Suppressor macrophage (primary cell): ENCODE measurements around the gene NOL6.
"Not testable (repeated sequence)": the region's sequence is repeated elsewhere in the genome, so short reads cannot be mapped to it uniquely, and the experiment has no call there.

Experiments
- DNase-seq, 4 experiments: peaks; one replicate each; pipeline ENCODE4 v3.0.0-alpha.2; 2020 to 2022
- total RNA-seq, 17 experiments: gene quantifications; one replicate each; lab custom pipeline; 2026; ENCODE audit warnings: mixed read lengths in 6 of 17, inconsistent platforms in 3 of 17; lab: John Stamatoyannopoulos, UW

The NOL6 gene, protein sequence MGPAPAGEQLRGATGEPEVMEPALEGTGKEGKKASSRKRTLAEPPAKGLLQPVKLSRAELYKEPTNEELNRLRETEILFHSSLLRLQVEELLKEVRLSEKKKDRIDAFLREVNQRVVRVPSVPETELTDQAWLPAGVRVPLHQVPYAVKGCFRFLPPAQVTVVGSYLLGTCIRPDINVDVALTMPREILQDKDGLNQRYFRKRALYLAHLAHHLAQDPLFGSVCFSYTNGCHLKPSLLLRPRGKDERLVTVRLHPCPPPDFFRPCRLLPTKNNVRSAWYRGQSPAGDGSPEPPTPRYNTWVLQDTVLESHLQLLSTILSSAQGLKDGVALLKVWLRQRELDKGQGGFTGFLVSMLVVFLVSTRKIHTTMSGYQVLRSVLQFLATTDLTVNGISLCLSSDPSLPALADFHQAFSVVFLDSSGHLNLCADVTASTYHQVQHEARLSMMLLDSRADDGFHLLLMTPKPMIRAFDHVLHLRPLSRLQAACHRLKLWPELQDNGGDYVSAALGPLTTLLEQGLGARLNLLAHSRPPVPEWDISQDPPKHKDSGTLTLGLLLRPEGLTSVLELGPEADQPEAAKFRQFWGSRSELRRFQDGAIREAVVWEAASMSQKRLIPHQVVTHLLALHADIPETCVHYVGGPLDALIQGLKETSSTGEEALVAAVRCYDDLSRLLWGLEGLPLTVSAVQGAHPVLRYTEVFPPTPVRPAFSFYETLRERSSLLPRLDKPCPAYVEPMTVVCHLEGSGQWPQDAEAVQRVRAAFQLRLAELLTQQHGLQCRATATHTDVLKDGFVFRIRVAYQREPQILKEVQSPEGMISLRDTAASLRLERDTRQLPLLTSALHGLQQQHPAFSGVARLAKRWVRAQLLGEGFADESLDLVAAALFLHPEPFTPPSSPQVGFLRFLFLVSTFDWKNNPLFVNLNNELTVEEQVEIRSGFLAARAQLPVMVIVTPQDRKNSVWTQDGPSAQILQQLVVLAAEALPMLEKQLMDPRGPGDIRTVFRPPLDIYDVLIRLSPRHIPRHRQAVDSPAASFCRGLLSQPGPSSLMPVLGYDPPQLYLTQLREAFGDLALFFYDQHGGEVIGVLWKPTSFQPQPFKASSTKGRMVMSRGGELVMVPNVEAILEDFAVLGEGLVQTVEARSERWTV
- total RNA-seq: 32.7 to 93.5 (median 61.2) reads per million in 17 experiments

DNA sequence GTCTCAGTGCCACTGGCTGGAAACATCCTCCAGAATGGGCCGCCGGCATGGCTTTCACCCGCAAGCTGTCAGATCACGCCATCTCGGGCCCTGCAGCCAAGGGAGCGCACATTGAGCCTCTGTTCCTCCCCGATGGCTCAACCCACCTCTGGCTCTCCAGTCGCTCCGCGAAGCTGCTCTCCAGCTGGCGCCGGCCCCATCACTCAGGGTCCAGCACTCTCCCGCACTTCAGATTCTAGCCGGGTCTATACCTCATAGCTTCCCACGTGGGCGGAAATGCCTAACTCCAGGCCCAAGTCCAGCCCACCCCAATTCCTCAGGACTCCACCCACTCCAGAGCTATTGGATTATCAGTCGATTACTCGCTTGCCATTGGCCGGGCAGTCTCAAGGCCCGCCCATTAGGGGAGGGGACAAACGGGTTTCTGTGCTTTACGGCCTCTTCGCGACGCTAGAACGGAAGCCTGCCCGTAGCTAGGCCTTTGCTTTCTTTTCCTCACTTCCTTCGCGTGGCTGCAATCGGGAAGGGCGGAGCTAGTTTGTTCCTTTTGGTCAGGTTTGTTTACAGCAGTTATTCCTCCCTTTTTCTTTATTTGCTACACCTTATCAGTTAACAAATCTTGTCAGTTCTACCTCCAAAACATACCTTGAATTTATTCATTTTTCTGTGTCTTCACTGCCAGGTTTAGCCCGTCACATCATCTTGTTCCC lies at the start of gene NOL6:
Gene NOL6, minus strand, starts transcription at position 282 of the 710 bp plus-strand sequence. Its CDS starts 82 bp downstream, at position 200.
- DNase-seq: peak; percentile 99 to 100 (median 100)

DNA sequence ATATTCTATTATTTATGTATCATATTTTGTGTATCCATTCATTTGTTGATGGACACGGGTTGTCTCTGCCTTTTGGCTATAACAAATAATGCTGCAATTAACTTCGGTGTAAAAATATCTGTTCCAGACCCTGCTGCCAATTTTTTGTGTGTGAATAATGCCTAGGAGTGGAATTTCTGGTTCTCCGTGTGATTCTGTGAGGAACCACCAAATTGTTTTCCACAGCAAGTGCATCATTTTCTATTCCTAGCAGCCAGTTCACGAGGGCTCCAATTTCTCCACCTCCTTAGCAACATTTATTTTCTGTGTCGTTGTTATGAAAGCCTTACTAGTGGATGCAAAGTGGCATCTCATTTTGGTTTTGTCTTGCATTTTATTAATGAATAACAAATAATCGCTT lies 48.1 kb upstream of the NOL6 start:
- not testable (repeated sequence) for DNase-seq

DNA sequence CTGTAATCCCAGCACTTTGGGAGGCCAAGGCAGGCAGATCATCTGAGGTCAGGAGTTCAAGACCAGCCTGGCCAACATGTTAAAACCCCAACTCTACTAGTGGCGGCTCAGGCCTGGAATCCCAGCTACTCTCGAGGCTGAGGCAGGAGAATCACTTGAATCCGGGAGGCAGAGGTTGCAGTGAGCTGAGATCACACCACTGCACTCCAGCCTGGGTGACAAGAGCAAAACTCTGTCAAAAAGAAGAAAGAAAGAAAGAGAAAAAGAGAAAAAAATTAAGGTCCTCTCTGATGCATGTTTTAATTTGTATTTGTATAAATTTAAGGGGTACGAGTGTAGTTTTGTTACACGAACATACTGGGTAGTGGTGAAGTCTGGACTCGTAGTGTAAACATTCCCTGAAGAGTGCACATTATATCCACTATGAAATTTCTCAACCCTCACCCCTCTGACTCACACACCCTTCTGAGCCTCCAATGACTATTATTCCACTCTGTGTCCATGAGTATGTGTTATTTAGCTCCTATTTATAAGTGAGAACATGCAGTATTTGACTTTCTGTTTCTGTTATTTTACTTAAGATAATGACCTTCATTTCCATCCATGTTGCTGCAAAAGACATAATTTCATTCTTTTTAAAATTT lies 44.3 kb upstream of the NOL6 start:
- DNase-seq: peak in 1 of 4 experiments; percentile 6

DNA sequence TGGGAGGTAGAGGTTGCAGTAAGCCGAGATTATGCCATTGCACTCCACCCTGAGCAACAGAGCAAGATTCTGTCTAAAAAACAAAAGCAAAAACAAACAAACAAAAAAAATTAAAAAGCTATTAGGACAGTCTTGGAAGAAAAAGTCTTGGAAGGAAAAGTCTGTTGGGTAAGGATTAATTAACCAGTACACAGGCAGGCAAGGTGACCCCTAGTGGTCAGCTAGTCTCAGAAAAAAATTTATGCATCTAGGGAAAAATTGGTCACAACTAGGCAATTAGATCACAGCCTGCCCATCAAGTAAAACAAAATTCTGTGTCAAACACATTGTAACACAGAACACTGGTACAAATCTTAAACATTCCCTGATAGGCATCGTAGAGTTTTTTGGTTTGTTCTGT lies 43.6 kb upstream of the NOL6 start:
- DNase-seq: peak; percentile 9 to 58 (median 50)

DNA sequence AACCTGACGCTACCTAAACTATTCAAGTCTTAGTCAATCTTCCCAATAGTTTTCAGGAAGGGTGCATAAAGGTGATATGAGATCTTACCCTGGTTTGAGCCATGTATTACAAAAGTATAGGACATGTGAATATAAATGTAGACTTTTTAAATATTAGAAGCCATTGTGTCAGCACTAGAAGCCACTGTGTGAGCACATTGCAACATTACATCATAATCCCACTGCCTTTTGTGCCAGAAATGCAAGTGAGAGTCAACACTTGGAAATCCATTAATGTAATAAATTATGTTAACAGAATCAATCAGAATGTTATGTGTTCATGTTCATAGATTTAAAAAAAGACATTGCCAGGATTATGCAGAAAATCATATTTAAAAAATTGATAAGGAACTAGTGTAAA lies 42.7 kb upstream of the NOL6 start:
- DNase-seq: not testable (repeated sequence)

DNA sequence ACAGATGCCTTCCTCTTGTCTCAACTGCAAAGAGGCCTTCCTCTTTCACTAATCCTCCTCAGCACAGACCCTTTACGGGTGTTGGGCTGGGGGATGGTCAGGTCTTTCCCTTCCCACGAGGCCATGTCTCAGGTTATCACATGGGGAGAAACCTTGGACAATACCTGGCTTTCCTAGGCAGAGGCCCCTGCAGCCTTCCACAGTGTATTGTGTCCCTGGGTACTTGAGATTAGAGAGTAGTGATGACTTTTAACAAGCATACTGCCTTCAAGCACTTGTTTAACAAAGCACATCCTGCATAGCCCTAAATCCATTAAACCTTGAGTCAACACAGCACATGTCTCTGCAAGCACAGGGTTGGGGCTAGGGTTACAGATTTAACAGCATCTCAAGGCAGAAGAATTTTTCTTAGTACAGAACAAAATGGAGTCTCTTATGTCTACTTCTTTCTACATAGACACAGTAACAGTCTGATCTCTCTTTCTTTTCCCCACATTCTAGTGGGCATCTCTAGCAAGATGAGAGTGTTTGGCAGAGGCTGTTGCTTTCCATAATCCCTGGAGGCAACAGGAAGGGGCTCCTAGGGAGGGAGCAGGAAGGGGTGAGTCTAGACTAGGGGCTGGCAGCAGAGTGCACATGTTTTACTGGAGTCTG lies 41.7 kb upstream of the NOL6 start:
- not testable (repeated sequence) for DNase-seq

DNA sequence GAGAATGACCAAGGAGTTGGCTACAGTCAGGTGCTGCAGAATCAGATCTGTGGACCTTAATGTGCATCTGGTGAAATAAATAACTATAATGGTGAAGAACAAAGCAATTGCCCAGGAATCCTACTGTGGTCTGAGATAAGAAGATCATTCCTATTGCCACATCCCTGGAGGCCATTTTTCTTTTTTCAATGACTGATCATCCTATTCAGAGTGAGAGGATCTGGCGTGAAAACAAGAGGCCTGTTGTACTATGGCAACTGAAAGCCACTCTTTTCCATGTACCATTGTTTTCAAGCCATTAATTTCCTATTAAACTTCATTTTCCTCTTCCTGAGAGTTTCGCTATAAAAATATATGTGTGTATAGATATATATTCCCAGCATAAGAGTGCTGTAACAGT lies 38.8 kb upstream of the NOL6 start:
- DNase-seq: not testable (repeated sequence)

DNA sequence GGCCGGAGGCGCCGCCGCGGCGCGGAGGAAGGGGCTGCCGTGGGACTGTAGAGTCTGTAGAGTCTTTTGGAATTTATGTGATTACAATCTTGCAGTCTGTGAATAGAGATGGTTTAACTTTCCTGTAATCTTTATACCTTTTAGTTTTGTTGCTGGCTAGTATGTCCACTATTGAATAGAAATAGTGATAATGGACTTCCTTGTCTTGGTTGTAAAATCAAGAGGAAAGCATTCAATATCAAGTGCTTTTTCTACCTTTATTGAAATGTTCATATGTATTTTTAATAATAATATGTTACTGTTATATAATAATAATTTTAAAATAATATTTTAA lies 37.4 kb upstream of the NOL6 start:
- not testable (repeated sequence) for DNase-seq

DNA sequence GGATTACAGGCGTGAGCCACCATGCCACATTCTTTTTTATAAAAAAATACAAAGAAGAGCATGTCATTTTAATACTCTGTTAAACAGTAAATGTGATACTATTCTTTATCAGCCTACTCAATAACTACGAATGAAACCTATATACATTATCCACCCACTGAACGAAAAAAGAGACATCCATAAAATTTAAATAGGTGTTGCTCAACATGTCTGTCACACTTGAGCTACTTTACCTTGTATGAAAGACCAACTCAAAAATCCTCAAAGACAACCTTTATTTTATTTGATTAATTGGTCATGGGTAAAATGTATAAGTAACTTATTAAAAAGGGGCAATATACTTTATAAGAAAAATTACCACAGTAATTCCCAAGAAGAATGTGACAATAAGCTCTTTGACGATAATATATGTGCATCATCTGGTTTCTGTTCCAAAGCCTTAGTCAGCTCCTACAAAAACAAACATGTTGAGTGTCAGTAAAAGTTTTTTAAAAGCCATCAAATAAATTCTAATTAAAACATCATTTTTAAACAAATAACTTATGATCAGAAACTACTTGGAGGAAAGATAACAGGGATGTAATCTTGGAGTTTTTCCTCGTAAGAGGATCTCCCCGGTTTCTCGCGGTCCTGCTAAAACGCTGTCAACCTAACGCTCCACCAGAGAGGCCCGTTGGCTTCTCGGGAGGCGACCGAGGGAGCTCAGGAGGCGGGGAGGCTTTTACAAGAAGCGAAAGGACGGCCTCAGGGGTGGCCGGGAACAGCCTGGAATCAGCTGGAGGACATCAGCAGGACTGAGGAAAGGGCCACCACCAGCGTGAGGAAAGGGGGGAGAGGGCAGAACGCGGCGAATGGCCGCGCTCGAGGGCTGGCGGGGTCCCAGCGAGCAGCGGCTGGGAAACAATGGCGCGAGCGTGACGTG lies 36.8 kb upstream of the NOL6 start:
- peak; percentile 56 to 76 (median 62) for DNase-seq

DNA sequence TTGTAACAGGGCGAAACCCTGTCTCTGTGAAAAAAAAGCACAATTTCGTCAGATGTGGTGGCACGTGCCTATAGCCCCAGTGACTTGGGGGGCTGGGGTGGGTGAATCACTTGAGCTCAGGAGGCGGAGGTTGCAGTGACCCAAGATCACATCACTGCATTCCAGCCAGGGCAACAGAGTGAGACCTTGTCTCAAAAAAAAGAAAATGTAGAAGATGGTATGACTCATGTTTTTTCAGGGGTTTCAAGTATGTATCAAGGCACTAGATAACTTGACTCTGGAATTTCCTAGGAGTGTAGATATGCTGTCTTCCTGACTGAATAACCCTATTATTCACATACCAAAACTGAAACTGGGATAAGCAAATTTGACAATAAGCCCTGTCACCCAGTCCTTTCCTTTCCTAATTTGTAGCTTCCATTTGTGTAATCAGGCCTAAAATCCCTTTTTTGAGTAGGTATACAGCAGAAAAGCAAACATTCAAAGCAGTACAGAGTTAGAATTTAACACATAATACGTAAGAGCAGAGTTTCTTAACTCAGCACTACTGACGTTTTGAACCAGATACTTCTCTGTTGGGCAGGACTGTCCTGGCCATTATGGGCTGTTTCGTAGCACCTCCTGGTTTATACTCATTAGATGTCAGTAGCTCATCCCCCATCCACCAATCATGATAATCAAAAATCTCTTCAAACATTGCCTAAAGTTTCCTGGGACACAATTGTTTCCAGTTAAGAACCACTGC lies 33.1 kb upstream of the NOL6 start:
- no peak for DNase-seq

DNA sequence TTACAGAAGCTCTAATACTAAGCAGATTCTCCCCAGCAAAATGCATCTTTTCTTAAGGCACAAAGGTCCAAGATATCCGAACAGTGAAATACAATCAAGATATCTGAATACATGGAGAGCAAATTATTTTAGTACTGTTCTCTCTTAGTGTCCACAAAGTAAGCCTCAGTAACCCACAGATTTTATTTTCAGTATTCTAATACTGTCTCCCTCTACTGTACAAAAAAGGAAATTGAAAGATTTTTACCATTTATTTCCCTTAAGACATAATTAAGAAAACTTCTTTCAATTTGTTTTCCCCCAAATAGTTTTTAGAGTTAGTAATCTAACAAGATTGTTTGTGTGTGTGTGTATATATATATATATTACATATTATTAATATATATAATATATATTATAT lies 24.7 kb upstream of the NOL6 start:
- DNase-seq: peak in 2 of 4 experiments; percentile 19 to 40

DNA sequence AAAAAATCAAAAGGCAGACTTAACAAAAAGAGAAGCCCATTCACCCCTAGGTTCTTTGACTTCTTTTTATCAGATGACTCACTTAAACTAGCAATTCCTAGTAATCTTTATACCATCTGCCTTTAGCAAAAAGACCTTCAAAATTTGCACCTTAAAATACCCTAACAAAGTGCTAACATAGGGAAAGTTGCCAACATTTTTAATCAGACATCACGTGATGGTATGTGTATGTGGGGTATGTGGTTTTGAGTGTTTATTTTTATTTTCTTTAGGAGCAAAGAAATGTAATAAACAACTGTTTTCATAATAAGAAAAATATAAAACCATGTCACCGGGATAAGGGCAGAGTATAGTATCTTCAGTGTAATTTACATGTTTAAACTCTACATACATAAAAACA lies 20.1 kb upstream of the NOL6 start:
- DNase-seq: not testable (repeated sequence)

DNA sequence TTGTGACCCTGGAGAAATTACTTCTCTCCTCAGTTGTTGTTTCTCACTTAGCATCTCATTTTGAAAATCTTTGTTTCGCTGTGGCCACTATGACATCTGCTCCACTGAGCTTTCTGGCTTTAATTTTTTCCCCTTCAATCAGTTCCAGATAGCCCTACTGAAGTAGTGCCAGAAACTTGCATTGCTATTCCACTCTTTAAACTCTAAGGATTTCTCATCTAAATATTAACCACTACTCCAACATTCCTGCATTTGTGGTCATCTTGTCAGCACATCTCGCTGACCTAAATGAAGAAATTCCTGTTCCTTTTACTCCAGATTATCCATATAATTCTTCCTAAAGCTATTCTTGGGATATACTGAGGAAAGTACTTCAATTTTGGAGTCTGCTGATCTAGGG lies 15.3 kb upstream of the NOL6 start:
- DNase-seq: no peak

DNA sequence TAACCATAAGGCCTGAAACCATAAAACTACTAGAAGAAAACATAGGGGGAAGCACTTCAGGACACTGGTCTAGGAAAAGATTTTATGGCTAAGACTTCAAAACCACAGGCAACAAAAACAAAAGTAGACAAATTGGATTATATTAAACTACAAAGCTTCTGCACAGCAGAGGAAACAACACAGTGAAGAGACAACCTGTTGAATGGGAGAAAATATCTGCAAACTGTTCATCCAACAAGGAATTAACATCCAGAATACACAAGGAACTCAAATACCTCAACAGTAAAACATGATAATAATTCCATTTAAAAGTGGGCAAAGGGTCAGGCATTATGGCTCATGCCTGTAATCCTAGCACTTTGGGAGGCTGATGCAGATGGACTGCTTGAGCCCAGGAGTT lies 11.6 kb upstream of the NOL6 start:
- not testable (repeated sequence) for DNase-seq

DNA sequence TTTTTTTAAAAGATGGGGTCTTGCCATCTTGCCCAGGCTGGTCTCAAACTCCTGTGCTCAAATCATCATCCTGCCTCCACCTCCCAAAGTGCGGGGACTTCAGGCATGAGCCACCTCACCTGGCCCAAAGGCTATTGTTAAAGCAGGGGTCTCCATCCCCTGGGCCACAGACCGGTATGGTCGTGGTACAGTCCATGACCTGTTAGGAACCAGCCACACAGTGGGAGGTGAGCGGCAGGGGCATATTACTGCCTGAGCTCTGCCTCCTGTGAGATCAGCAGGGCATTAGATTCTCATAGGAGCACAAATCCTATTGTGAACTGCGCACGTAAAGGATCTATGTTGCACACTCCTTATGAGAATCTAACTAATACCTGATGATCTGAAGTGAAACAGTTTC lies 7.3 kb upstream of the NOL6 start:
- DNase-seq: no peak

DNA sequence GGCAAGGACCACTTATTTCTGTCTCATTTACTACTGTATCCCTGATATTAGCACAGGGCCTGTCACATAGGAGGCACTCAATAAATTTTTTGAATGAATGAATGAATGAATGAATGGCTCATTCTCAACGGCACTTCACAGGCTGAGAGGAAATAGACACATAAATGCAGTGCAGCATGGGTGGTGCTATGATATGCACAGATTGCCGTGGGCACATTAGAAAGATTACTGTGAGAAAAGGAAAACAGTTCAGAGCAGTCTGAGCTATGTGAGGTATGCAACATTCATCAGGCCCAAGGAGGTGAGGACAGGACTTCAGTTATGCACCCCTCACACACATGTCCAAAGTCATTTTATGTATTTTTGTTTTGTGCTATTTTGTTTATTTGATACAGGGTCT lies 6.4 kb upstream of the NOL6 start:
- DNase-seq: no peak

DNA sequence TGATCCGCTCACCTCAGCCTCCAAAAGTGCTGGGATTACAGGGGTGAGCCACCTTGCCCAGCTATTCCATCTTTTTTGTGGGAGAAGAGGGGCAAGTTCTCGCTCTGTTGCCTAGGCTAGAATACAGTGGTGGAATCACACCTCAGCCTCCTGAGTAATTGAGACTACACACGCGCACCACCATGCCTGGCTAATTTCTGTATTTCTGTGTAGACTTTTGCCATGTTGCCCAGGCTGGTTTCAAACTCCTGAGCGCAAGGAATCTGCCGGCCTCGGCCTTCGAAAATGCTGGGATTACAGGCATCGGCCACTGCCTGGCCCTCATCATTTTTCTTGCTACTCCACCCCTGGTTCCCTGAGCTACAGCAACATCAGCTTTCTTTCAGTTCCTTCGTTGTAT lies 2.8 kb upstream of the NOL6 start:
- no peak for DNase-seq

DNA sequence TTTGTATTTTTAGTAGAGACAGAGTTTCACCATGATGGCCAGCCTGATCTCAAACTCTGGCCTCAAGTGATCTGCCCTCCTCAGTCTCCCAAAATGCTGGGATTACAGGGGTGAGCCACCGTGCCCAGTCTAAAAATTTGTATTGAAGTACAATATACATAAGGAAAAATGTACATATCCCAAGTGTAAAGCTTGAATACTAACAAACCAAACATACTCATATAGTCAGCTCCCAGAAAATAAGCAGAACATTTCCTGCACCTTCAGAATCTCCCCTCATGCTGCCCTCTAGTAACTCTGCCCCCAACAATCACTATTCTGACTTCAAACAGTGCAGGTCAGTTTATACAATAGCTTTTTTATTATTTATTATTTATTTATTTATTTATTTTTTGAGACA lies 1.6 kb upstream of the NOL6 start:
- no peak for DNase-seq

DNA sequence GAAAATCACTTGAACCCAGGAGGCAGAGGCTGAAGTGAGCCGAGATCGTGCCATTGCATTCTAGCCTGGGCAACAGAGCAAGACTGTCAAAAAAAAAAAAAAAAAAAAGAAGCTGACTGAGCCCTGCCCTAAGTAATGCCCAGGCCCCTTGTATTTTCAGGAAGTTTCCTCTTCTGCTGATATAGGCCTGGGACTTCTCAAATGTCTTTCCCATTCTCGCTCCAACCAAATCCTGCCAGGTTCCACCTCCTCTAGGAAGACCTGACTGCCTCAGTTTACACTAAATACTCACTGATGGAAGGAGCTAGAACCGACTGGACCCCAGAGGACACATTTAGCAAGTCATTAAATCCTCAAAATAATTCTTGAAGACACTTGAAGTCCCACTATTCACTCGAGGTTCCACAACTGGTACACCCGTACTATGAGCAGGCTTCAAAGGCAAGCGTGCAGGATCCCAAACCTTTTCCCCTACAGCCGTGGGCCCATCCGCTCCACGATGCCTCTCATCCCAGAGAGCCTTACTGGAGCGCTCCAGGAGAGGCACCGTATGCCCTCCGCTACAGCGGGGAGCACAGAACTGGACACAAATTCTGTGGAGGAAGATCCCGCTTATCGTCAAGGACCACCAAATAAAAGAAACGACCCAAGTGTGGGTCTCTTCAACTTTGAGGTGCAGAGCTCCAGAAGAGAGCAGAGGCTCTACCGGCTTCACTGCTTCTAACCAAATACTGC lies 676 bp downstream of the NOL6 start:
- DNase-seq: peak; percentile 36 to 62 (median 53)
